C4-2B (cell line): ENCODE measurements around the gene TMEM121.

Experiments used
- H3K27ac ChIP-seq: fragments of 450-650 bp; 2 replicates; pipeline ENCODE4 v1.5.1; 2017
- ZFX ChIP-seq: fragments of 450-650 bp; IDR thresholded peaks from 2 replicates; pipeline ENCODE4 v1.6.1; 2017
- TF ChIP-seq, protein P1 (sequence below): fragments of 450-650 bp; conservative IDR thresholded peaks from 2 replicates; pipeline ENCODE4 v1.5.1; 2017; ENCODE audit warnings: mild to moderate bottlenecking

TMEM121 gene

DNA sequence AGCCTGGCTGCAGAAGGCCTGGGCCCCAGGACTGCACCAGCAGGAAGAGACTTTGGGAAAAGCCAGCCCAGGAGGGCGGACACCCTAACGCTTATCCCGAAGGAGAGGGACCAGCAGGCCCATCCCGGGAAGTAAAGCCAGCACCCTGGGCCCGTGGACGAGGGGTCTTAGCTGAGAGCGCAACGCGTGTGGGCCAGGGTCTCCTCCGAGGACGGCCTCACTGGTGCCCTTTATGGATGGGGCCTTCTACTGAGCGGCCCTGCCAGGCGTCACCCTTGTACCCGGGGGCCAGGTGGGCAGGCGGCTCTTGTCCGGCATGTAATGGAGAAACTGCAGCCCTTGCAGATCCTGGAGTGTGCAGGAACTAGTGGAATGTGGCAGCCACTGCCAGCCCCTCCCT, 21.3 kb upstream of the TMEM121 start:
- TF ChIP-seq, protein P1, sequence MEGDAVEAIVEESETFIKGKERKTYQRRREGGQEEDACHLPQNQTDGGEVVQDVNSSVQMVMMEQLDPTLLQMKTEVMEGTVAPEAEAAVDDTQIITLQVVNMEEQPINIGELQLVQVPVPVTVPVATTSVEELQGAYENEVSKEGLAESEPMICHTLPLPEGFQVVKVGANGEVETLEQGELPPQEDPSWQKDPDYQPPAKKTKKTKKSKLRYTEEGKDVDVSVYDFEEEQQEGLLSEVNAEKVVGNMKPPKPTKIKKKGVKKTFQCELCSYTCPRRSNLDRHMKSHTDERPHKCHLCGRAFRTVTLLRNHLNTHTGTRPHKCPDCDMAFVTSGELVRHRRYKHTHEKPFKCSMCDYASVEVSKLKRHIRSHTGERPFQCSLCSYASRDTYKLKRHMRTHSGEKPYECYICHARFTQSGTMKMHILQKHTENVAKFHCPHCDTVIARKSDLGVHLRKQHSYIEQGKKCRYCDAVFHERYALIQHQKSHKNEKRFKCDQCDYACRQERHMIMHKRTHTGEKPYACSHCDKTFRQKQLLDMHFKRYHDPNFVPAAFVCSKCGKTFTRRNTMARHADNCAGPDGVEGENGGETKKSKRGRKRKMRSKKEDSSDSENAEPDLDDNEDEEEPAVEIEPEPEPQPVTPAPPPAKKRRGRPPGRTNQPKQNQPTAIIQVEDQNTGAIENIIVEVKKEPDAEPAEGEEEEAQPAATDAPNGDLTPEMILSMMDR = no peak
- no peak for TF ChIP-seq ZFX
- no peak overlapping the region for H3K27ac ChIP-seq

DNA sequence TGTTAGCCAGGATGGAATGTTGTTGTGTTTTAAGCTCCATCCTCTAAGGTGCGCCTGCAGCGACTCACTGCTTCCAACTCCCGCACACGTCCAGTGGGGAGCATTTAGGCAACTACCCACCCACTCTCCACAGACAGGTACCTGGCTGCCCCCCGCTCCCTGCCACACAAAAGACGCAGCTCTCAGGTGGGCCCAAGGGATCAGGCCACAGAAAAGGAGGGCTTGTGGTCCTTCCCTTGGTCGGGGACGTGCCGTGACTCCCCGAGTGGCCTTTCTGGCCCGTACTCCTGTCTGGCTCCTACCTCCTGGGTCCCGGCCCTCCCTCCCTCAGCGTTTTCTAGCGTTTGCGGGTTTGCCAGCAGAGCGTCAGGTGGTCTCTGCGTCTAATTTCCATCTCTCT, 19.1 kb upstream of the TMEM121 start:
- TF ChIP-seq, protein P1 = no peak
- no peak for TF ChIP-seq ZFX
- no peak overlapping the region for H3K27ac ChIP-seq

DNA sequence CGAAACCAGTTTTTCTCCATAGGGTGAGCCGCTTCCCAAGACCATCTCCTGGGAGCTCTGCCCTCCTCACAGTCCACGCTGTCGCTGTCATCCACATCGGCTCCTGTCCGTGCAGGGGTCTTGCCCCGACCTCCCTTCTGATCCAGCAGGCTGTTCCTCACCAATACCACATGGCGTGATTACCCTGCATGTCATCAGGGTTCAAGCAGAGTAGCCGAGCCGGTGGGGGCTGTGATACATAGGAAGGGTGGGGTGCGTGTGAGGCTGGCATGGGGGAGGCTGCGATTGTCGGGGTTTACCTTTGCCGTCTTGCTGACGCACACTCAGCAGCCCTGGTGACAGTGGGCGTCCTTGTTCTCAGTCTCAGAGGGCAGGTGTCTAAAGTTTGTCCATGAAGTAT, 18.3 kb upstream of the TMEM121 start:
- no peak overlapping the region for H3K27ac ChIP-seq
- no peak for TF ChIP-seq ZFX
- TF ChIP-seq, protein P1 = no peak

DNA sequence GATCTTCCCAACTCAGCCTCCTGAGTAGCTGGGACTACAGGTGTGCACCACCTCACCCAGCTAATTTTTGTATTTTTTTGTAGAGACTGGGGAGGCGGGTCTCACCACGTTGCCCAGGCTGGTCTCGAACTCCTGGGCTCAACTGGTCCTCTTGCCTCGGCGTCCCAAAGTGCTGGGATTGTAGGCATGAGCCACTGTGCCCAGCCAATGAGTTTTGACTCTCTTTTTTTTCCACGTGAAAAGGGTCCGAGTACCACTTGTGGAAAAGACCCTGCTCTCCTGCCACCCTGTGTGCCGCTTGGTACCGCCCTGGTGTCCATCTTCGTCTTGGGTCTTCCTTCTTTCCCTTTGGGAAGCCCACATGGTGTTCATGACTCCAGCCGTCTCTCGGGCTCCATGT, 17.8 kb upstream of the TMEM121 start:
- TF ChIP-seq, protein P1 = no peak
- TF ChIP-seq ZFX = no peak
- no peak overlapping the region for H3K27ac ChIP-seq

DNA sequence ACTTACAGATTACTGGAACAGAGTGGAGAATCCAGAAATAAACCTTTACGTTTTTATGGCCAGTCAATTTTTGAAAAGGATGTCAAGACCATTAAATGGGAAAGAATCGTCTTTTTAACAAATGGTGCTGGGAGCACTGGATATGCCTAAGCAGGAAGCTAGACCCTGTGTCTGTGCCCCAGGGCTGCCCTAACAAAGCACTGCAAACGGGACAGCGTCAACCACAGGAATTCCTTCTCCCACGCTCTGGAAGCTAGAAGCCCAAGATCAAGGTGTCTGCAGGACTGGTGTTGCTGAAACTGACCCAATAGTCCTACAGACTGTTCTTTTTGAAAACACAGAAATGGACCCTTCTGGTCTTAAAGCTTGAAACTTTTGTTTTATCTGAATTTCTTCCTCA, 9.3 kb upstream of the TMEM121 start:
- TF ChIP-seq, protein P1 = no peak
- no peak overlapping the region for H3K27ac ChIP-seq

DNA sequence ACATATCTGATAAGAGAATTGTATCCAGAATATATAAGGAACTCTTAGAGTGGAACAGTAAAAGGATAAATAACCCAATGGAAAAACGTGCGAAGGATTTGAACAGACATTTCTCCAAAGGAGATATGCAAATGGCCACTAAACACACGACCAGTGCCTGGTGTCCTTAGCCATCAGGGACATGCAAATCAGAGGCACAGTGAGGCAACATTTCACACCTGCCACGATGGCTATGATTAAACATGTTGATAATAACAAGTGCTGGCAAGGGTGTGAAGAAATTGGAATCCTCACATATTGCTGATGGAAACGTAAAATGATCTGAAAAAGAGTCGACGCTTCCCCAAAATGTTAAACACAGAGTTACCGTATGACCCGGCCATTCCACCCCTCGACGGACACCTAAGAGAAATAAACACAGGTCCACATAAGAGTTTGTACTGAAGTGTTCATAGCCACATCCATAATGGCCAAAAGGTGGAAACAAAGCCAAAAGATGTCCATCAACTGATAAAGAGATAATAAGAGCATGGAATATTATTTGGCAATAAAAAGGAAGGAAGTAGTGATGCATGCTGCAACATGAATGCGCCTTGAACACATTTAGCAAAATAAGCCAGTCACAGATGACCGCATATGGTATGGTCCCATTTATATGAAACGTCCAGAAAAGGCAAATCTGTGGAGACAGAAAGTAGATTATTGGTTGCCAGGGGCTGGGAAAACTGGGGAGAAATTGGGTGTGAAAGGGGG, 6.3 kb upstream of the TMEM121 start:
- H3K27ac ChIP-seq = no peak overlapping the region
- TF ChIP-seq ZFX = no peak
- TF ChIP-seq, protein P1 = no peak

DNA sequence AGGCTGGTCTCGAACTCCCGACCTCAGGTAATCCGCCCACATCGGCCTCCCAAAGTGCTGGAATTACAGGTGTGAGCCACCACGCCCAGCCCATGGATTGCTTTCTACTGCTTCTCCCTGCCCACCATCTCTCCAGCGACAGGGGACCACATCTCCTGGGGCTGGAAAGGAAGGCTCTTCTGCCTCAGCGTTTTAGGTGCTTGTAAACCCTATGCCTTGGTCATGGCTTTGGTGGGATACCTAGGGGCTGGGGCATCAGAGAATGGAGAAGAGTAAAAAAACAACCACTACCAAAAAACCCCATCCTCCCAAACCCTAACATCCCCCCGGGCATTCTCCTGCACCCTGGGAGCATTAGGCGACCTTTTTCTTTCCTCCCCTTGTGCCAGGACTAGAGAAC, 1.1 kb upstream of the TMEM121 start:
- no peak overlapping the region for H3K27ac ChIP-seq
- TF ChIP-seq ZFX = no peak
- TF ChIP-seq, protein P1 = no peak
